ENCODE data around the gene WDFY4.

WDFY4 gene

GRCh38 chr10:49007129-49007528 lies 322.5 kb downstream of the WDFY4 start:
- intact Hi-C loops (cut with DNase I): no loop called here
- DNase-seq: no peak

GRCh38 chr10:49008091-49008490 lies 323.4 kb downstream of the WDFY4 start:
- intact Hi-C loops (cut with DNase I): no loop called here
- no peak for DNase-seq

GRCh38 chr10:49008505-49009198 lies 324.0 kb downstream of the WDFY4 start:
- intact Hi-C loops (cut with DNase I): no loop called here
- no peak for DNase-seq

- no peak for DNase-seq
- intact Hi-C loops (cut with DNase I): no loop called here
Measured at GRCh38 chr10:49009199-49009979, 324.7 kb downstream of the WDFY4 start.

- intact Hi-C loops (cut with DNase I): no loop called here
- DNase-seq: peak in 6 of 42 donors; percentile 4 to 27 (median 14)
Measured at GRCh38 chr10:49010295-49010694, 325.6 kb downstream of the WDFY4 start.

- intact Hi-C loops (cut with DNase I): no loop called here
- DNase-seq: no peak
Measured at GRCh38 chr10:49010865-49011264, 326.2 kb downstream of the WDFY4 start.

- intact Hi-C loops (cut with DNase I): no loop called here
- no peak for DNase-seq
Measured at GRCh38 chr10:49011756-49012155, 327.1 kb downstream of the WDFY4 start.

- DNase-seq: no peak
- intact Hi-C loops (cut with DNase I): no loop called here
Measured at GRCh38 chr10:49012603-49013002, 327.9 kb downstream of the WDFY4 start.

GRCh38 chr10:49015700-49016099 lies 331.0 kb downstream of the WDFY4 start:
- intact Hi-C loops (cut with DNase I): no loop called here
- no peak for DNase-seq

GRCh38 chr10:49021685-49022084 lies 337.0 kb downstream of the WDFY4 start:
- no peak for DNase-seq
- intact Hi-C loops (cut with DNase I): no loop called here

- intact Hi-C loops (cut with DNase I): no loop called here
- DNase-seq: no peak
Measured at GRCh38 chr10:49023071-49023470, 338.4 kb downstream of the WDFY4 start.

- intact Hi-C loops (cut with DNase I): no loop called here
- DNase-seq: peak in 1 of 42 donors; percentile 24
Measured at GRCh38 chr10:49023752-49024151, 339.1 kb downstream of the WDFY4 start.

- intact Hi-C loops (cut with DNase I): no loop called here
- no peak for DNase-seq
Measured at GRCh38 chr10:49024484-49024883, 339.8 kb downstream of the WDFY4 start.

GRCh38 chr10:49025347-49025983 lies 340.8 kb downstream of the WDFY4 start:
- intact Hi-C loops (cut with DNase I): no loop called here

GRCh38 chr10:49028639-49029038 lies 344.0 kb downstream of the WDFY4 start:
- intact Hi-C loops (cut with DNase I): no loop called here
- no peak for DNase-seq

More at GRCh38 chr10:49025347-49025983, 340.8 kb downstream of the WDFY4 start:
- peak in 1 of 42 donors; percentile 12 for DNase-seq

GRCh38 chr10:49029666-49030065 lies 345.0 kb downstream of the WDFY4 start:
- intact Hi-C loops (cut with DNase I): no loop called here

More at GRCh38 chr10:49029666-49030065, 345.0 kb downstream of the WDFY4 start:
- no peak for DNase-seq
